Breast epithelium (tissue), 3 donors: ENCODE measurements around the gene MAPK11.

ENCODE experiments used
- POLR2A ChIP-seq: fragments of 450-650 bp; IDR thresholded peaks from one replicate; pipeline ENCODE4 v1.6.1; 2016; ENCODE audit warnings: antibody characterized with exemption, mild to moderate bottlenecking, moderate library complexity
- TF ChIP-seq, protein P1 (sequence below), 3 donors: fragments of 450-650 bp; IDR thresholded peaks; one replicate each; pipeline ENCODE4 v1.5.1; 2016 to 2017; ENCODE audit warnings: antibody characterized with exemption in 3 of 3, mild to moderate bottlenecking in 3 of 3, moderate library complexity in 3 of 3

GRCh38 chr22:50289942-50290630 lies 19.9 kb upstream of the MAPK11 start:
- TF ChIP-seq, protein P1, sequence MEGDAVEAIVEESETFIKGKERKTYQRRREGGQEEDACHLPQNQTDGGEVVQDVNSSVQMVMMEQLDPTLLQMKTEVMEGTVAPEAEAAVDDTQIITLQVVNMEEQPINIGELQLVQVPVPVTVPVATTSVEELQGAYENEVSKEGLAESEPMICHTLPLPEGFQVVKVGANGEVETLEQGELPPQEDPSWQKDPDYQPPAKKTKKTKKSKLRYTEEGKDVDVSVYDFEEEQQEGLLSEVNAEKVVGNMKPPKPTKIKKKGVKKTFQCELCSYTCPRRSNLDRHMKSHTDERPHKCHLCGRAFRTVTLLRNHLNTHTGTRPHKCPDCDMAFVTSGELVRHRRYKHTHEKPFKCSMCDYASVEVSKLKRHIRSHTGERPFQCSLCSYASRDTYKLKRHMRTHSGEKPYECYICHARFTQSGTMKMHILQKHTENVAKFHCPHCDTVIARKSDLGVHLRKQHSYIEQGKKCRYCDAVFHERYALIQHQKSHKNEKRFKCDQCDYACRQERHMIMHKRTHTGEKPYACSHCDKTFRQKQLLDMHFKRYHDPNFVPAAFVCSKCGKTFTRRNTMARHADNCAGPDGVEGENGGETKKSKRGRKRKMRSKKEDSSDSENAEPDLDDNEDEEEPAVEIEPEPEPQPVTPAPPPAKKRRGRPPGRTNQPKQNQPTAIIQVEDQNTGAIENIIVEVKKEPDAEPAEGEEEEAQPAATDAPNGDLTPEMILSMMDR (IDR thresholded peaks at IDR 0.05) = no peak
- no peak for TF ChIP-seq POLR2A
